SU-DHL-6 (cell line): Measurements from ENCODE around the gene NCOA1.

Source experiments
- EZH2phosphoT487 ChIP-seq: fragments of 200-600 bp; sonication (generic), shearing (Covaris generic); conservative IDR thresholded peaks from 2 replicates; pipeline ENCODE4 v1.6.1; 2018; ENCODE audit warnings: mild to moderate bottlenecking, antibody characterized with exemption, low read length, moderate library complexity, mixed read lengths
- TF ChIP-seq, protein P1 (sequence below): fragments of 200-600 bp; sonication (generic); IDR thresholded peaks from one replicate; pipeline ENCODE4 v1.5.1; 2017; ENCODE audit warnings: antibody characterized with exemption, mild to moderate bottlenecking, low read length, moderate library complexity; ENCODE audit not compliant: insufficient read depth, poor library complexity, severe bottlenecking

GRCh38 chr2:24597181-24597870 lies 106.3 kb downstream of the NCOA1 start:
- TF ChIP-seq, protein P1, sequence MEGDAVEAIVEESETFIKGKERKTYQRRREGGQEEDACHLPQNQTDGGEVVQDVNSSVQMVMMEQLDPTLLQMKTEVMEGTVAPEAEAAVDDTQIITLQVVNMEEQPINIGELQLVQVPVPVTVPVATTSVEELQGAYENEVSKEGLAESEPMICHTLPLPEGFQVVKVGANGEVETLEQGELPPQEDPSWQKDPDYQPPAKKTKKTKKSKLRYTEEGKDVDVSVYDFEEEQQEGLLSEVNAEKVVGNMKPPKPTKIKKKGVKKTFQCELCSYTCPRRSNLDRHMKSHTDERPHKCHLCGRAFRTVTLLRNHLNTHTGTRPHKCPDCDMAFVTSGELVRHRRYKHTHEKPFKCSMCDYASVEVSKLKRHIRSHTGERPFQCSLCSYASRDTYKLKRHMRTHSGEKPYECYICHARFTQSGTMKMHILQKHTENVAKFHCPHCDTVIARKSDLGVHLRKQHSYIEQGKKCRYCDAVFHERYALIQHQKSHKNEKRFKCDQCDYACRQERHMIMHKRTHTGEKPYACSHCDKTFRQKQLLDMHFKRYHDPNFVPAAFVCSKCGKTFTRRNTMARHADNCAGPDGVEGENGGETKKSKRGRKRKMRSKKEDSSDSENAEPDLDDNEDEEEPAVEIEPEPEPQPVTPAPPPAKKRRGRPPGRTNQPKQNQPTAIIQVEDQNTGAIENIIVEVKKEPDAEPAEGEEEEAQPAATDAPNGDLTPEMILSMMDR: no peak
- TF ChIP-seq EZH2phosphoT487: no peak
